H1 (cell line): ENCODE measurements around the gene GASK1B.

Source experiments
- BACH1 ChIP-seq: IDR thresholded peaks from 2 replicates; pipeline ENCODE4 v1.6.1; 2012; ENCODE audit warnings: low read length, improper control_type of control experiment
- CTCF ChIP-seq, 3 experiments: IDR thresholded peaks; 1 replicate in 2 of 3; 2 replicates in 1 of 3; pipeline versions ENCODE4 v1.5.1 to v1.6.1; 2011; ENCODE audit warnings: low read length in 3 of 3, mild to moderate bottlenecking in 3 of 3, inconsistent platforms in 2 of 3, low read depth in 1 of 3, moderate library complexity in 1 of 3; ENCODE audit not compliant: insufficient read depth in 1 of 3; ENCODE audit errors: control extremely low read depth in 1 of 3
- JUND ChIP-seq: IDR thresholded peaks from 2 replicates; pipeline ENCODE4 v1.6.1; 2011; ENCODE audit warnings: mild to moderate bottlenecking, improper control_type of control experiment, low read length
- MAFK ChIP-seq: IDR thresholded peaks from 2 replicates; pipeline ENCODE4 v1.6.1; 2012; ENCODE audit warnings: low read depth, mild to moderate bottlenecking, improper control_type of control experiment, low read length
- POLR2AphosphoS5 ChIP-seq: IDR thresholded peaks from 2 replicates; pipeline ENCODE4 v1.6.1; 2011; ENCODE audit warnings: low read depth, low read length

- TF ChIP-seq BACH1 (no peak), CTCF (IDR thresholded peaks at IDR 0.05; ENCODE audit: control extremely low read depth in 1 of 3, insufficient read depth in 1 of 3, low read depth in 1 of 3, low read length in 3 of 3) (no peak), JUND (no peak), MAFK (no peak), POLR2AphosphoS5 (no peak)
Observed at GRCh38 chr4:158139086-158139485, 33.7 kb downstream of the GASK1B start.
